H1 (cell line): ENCODE results near the gene CA14. TPM values are rescaled to one million over a fixed set of nuclear protein-coding genes. Genes with fewer than 3 reads are reported as not detected.
A peak's percentile ranks its signal among the peaks of the same experiment; 100 is the strongest.

Source experiments
- CTCF ChIA-PET: fragments of 300-600 bp; sonication (Branson Sonifier 250); formaldehyde crosslinking; loops from one replicate; lab custom pipeline; 2021; ENCODE audit not compliant: partially characterized antibody; lab: Charles Lee
- POLR2A ChIA-PET: fragments of 300-600 bp; sonication (Branson Sonifier 250); formaldehyde crosslinking; loops from one replicate; lab custom pipeline; 2021; ENCODE audit warnings: inconsistent platforms; ENCODE audit not compliant: partially characterized antibody; lab: Charles Lee
- DNase-seq, 2 experiments: peaks; one replicate each; pipeline versions ENCODE4 v3.0.0 to v3.0.0-alpha.2; 2010 to 2022; ENCODE audit warnings: low spot score in 2 of 2, low read depth in 1 of 2, mixed read lengths in 1 of 2
- FAIRE-seq: peaks from 2 replicates; lab custom pipeline; 2011; peaks lifted over from hg19 to GRCh38; lab: Jason Lieb, UNC
- H2AFZ ChIP-seq: 2 replicates; pipeline ENCODE4 v1.8.1; 2012; ENCODE audit warnings: low read length, inconsistent platforms
- H2AK5ac ChIP-seq: 2 replicates; pipeline ENCODE4 v1.6.1; 2013; ENCODE audit warnings: low read depth, low read length
- H2BK120ac ChIP-seq: replicated peaks from 2 replicates; pipeline ENCODE3; 2013; ENCODE audit warnings: low read depth, low read length, inconsistent platforms
- H2BK12ac ChIP-seq: 2 replicates; pipeline ENCODE4 v1.6.1; 2013; ENCODE audit warnings: low read depth, low read length
- H2BK15ac ChIP-seq: 2 replicates; pipeline ENCODE4 v1.6.1; 2013; ENCODE audit warnings: low read length
- H2BK20ac ChIP-seq: 2 replicates; pipeline ENCODE4 v1.6.1; 2013; ENCODE audit warnings: low read length
- H2BK5ac ChIP-seq: 2 replicates; pipeline ENCODE4 v1.6.1; 2013; ENCODE audit warnings: low read depth, low read length
- H3K14ac ChIP-seq: 2 replicates; pipeline ENCODE4 v1.6.1; 2013; ENCODE audit warnings: inconsistent platforms; ENCODE audit not compliant: insufficient read length
- H3K18ac ChIP-seq: 2 replicates; pipeline ENCODE4 v1.6.1; 2013; ENCODE audit warnings: low read length; ENCODE audit errors: extremely low read depth
- H3K23ac ChIP-seq: 2 replicates; pipeline ENCODE4 v1.6.1; 2013; ENCODE audit warnings: inconsistent platforms; ENCODE audit not compliant: insufficient read length
- H3K23me2 ChIP-seq: 2 replicates; pipeline ENCODE4 v1.6.1; 2013; ENCODE audit warnings: low read depth, low read length
- H3K27ac ChIP-seq: 2 replicates; pipeline ENCODE4 v1.6.1; 2011; ENCODE audit warnings: low read depth, low read length, inconsistent platforms
- H3K27me3 ChIP-seq, 4 experiments: replicated peaks in 1 of 4; 1 replicate in 1 of 4; 2 replicates in 3 of 4; pipeline versions ENCODE4 v1.6.1 to v1.8.1; 2011 to 2013; ENCODE audit warnings: low read length in 3 of 4, mild to moderate bottlenecking in 3 of 4, inconsistent platforms in 2 of 4, mixed read lengths in 2 of 4, moderate library complexity in 1 of 4; ENCODE audit not compliant: control insufficient read depth in 3 of 4, insufficient read depth in 3 of 4; ENCODE audit errors: extremely low read depth in 1 of 4
- H3K36me3 ChIP-seq, 4 experiments: 2 replicates each; pipeline versions ENCODE4 v1.6.1 to v1.8.1; 2011 to 2013; ENCODE audit warnings: mild to moderate bottlenecking in 4 of 4, low read length in 3 of 4, moderate library complexity in 2 of 4, control low read depth in 1 of 4, inconsistent platforms in 1 of 4; ENCODE audit not compliant: insufficient read depth in 4 of 4, control insufficient read depth in 2 of 4
- H3K4ac ChIP-seq: replicated peaks from 2 replicates; pipeline ENCODE3; 2013; ENCODE audit warnings: low read length, low read depth, mixed read lengths, inconsistent platforms; ENCODE audit not compliant: insufficient read length
- H3K4me1 ChIP-seq, 4 experiments: replicated peaks in 1 of 4; 1 replicate in 1 of 4; 2 replicates in 3 of 4; pipeline versions ENCODE4 v1.6.1 to v1.8.1; 2011 to 2013; ENCODE audit warnings: low read length in 3 of 4, inconsistent platforms in 2 of 4, mixed read lengths in 1 of 4; ENCODE audit not compliant: insufficient read depth in 4 of 4, control insufficient read depth in 3 of 4
- H3K4me2 ChIP-seq, 2 experiments: 2 replicates each; pipeline versions ENCODE4 v1.6.1 to v1.8.1; 2011 to 2013; ENCODE audit warnings: low read depth in 2 of 2, low read length in 2 of 2, control low read depth in 1 of 2, inconsistent platforms in 1 of 2, mild to moderate bottlenecking in 1 of 2; ENCODE audit not compliant: insufficient read depth in 1 of 2
- H3K4me3 ChIP-seq, 4 experiments: fragments of 200-600, 300-600 bp in 1 of 4; sonication (generic), shearing (Covaris generic), sonication (Bioruptor Twin) in 1 of 4; 2 replicates each; pipeline versions ENCODE4 v1.5.1 to v1.8.1; 2011 to 2016; ENCODE audit warnings: low read length in 4 of 4, low read depth in 3 of 4, control low read depth in 2 of 4, inconsistent platforms in 2 of 4, mild to moderate bottlenecking in 2 of 4, mixed read lengths in 1 of 4, moderate library complexity in 1 of 4; ENCODE audit not compliant: insufficient read depth in 2 of 4; ENCODE audit errors: extremely low read depth in 1 of 4
- H3K56ac ChIP-seq: replicated peaks from 2 replicates; pipeline ENCODE3; 2013; ENCODE audit warnings: low read depth, mild to moderate bottlenecking, mixed read lengths, low read length, inconsistent platforms; ENCODE audit not compliant: insufficient read length
- H3K79me1 ChIP-seq: 2 replicates; pipeline ENCODE4 v1.6.1; 2013; ENCODE audit warnings: low read depth, low read length, control low read depth
- H3K79me2 ChIP-seq, 2 experiments: 2 replicates each; pipeline versions ENCODE4 v1.6.1 to v1.8.1; 2012 to 2013; ENCODE audit warnings: low read length in 2 of 2, mild to moderate bottlenecking in 2 of 2, inconsistent platforms in 1 of 2; ENCODE audit not compliant: insufficient read depth in 2 of 2, control insufficient read depth in 1 of 2
- H3K9ac ChIP-seq, 4 experiments: replicated peaks in 1 of 4; 1 replicate in 1 of 4; 2 replicates in 3 of 4; pipeline versions ENCODE4 v1.6.1 to v1.8.1; 2011 to 2013; ENCODE audit warnings: low read depth in 3 of 4, low read length in 3 of 4, control low read depth in 2 of 4, mild to moderate bottlenecking in 2 of 4, moderate library complexity in 2 of 4, inconsistent platforms in 1 of 4; ENCODE audit errors: extremely low read depth in 1 of 4
- H3K9me3 ChIP-seq, 2 experiments: 2 replicates each; pipeline versions ENCODE4 v1.6.1 to v1.8.1; 2012 to 2013; ENCODE audit warnings: mild to moderate bottlenecking in 2 of 2, moderate library complexity in 2 of 2, control low read depth in 1 of 2, inconsistent platforms in 1 of 2, low read depth in 1 of 2, low read length in 1 of 2, mixed read lengths in 1 of 2; ENCODE audit not compliant: insufficient read depth in 2 of 2
- H4K20me1 ChIP-seq, 2 experiments: replicated peaks in 1 of 2; 2 replicates each; pipeline versions ENCODE3 to v1.8.1; 2011 to 2013; ENCODE audit warnings: inconsistent platforms in 2 of 2, low read length in 2 of 2, mild to moderate bottlenecking in 1 of 2; ENCODE audit not compliant: insufficient read depth in 2 of 2, control insufficient read depth in 1 of 2
- H4K5ac ChIP-seq: 2 replicates; pipeline ENCODE4 v1.6.1; 2013; ENCODE audit warnings: low read length, low read depth, mixed read lengths, inconsistent platforms; ENCODE audit not compliant: insufficient read length
- H4K8ac ChIP-seq: 2 replicates; pipeline ENCODE4 v1.8.0; 2013; ENCODE audit warnings: mild to moderate bottlenecking, moderate library complexity, low read length, inconsistent platforms; ENCODE audit not compliant: insufficient read depth; ENCODE audit errors: extremely low read depth
- H4K91ac ChIP-seq: replicated peaks from 2 replicates; pipeline ENCODE3; 2013; ENCODE audit warnings: low read length, mixed read lengths, inconsistent platforms; ENCODE audit not compliant: insufficient read length
- CBX5 ChIP-seq: fragments of 300-800, 300-1000 bp; sonication (generic); IDR thresholded peaks from 2 replicates; pipeline ENCODE4 v1.7.1; 2016; ENCODE audit warnings: antibody characterized with exemption, low read length, low read depth
- CHD1 ChIP-seq: IDR thresholded peaks from 2 replicates; pipeline ENCODE4 v1.6.1; 2012; ENCODE audit warnings: low read depth, low read length, improper control_type of control experiment
- RBBP5 ChIP-seq: IDR thresholded peaks from 2 replicates; pipeline ENCODE4 v1.7.1; 2012; ENCODE audit warnings: low read depth, mild to moderate bottlenecking, inconsistent platforms, low read length, moderate library complexity, borderline replicate concordance
- TEAD4 ChIP-seq: IDR thresholded peaks from 2 replicates; pipeline ENCODE4 v1.6.1; 2012; ENCODE audit warnings: low read depth, low read length, inconsistent platforms, mixed read lengths
- WGBS, 2 experiments: shearing (Covaris generic) in 1 of 2; methylation state at CpG; one replicate each; pipeline versions ENCODE4 v1.1.6 to v1.1.7; 2013 to 2015; ENCODE audit warnings: low lambda C conversion rate in 2 of 2, mixed read lengths in 2 of 2, inconsistent platforms in 1 of 2, low coverage in 1 of 2, missing lambda C conversion rate in 1 of 2; ENCODE audit not compliant: insufficient replicate concordance in 2 of 2, insufficient coverage in 1 of 2, insufficient read length in 1 of 2; ENCODE audit errors: extremely low coverage in 1 of 2, missing lambda C conversion rate in 1 of 2; 5-methylcytosine and 5-hydroxymethylcytosine counted together
- polyA plus RNA-seq, 7 experiments: library from polyadenylated mRNA; depleted of rRNA in 3 of 7; stranded (reverse) in 5 of 7; unstranded in 2 of 7; fragments of >200 nt in 5 of 7; fragments of 200-250 nt in 2 of 7; gene quantifications; 1 replicate in 5 of 7; 2 replicates in 1 of 7; 4 replicates in 1 of 7; pipeline versions ENCODE4 v1.2.1 to v1.2.3, GENCODE V29; 2011 to 2013; ENCODE audit warnings: missing spikeins in 2 of 7, mixed read lengths in 2 of 7
- total RNA-seq: library from RNA; stranded (reverse); fragmentation: NEBNext Ultra II Directional; extraction: Animal tissue kit (Norgen Biotek cat#: 25700); gene quantifications from 2 replicates; pipeline ENCODE4 v1.2.1, GENCODE V29; 2021
- TF ChIP-seq, protein P1 (sequence below): IDR thresholded peaks from 2 replicates; pipeline ENCODE4 v1.6.1; 2012; ENCODE audit warnings: inconsistent platforms
- TF ChIP-seq, protein P2 (sequence below), 3 experiments: IDR thresholded peaks; 1 replicate in 2 of 3; 2 replicates in 1 of 3; pipeline versions ENCODE4 v1.5.1 to v1.6.1; 2011; ENCODE audit warnings: low read length in 3 of 3, mild to moderate bottlenecking in 3 of 3, inconsistent platforms in 2 of 3, low read depth in 1 of 3, moderate library complexity in 1 of 3; ENCODE audit not compliant: insufficient read depth in 1 of 3; ENCODE audit errors: control extremely low read depth in 1 of 3

CA14 gene
- total and polyA plus RNA-seq, 2 of the 8 experiments (the other 6 are each of a cell fraction or from before 2014, with no cell fraction given) = 52.3 to 105 TPM

- H3K18ac ChIP-seq = peak overlapping the region; percentile 84; the same call in 1 of the 2 replicates
- no peaks in the 10 kb centered on the region for H3K9me3 ChIP-seq
- H4K20me1 ChIP-seq = peaks cover 0 to 2% of the 10 kb centered on the region in 2 experiments
- peaks cover 1 to 12% (median 5%) of the 10 kb centered on the region in 4 experiments; a peak in 6 of 8 replicates for H3K36me3 ChIP-seq
- DNase-seq (peak in 1 of 2 experiments; percentile 67), FAIRE-seq (peak; percentile 36)
- WGBS, 2 experiments = 4% methylated on average over 15 of the region's 15 CpGs; no CpG with 5 or more reads in 1 of the 2 experiments
- peak overlapping the region; percentile 86 to 91 (median 90) for H3K9ac ChIP-seq
- no peak overlapping the region for H4K91ac ChIP-seq
- H3K4me2 ChIP-seq = peak overlapping the region; percentile 84 to 94
- H2AK5ac ChIP-seq = no peak overlapping the region; the same call in 1 of the 2 replicates
- H3K79me1 ChIP-seq = no peaks in the 10 kb centered on the region
- peak overlapping the region; percentile 92; the same call in 1 of the 2 replicates for H4K8ac ChIP-seq
- no peaks in the 10 kb centered on the region for H3K79me2 ChIP-seq
- no peak overlapping the region for H3K14ac ChIP-seq
- H3K56ac ChIP-seq = no peak overlapping the region
- peaks cover 0 to 7% (median 7%) of the 10 kb centered on the region in 4 experiments; a peak in 4 of 7 replicates for H3K27me3 ChIP-seq
- peaks cover 0 to 4% (median 2%) of the 10 kb centered on the region in 4 experiments; a peak in 2 of 7 replicates for H3K4me1 ChIP-seq
- H3K23ac ChIP-seq = no peak overlapping the region
- H4K5ac ChIP-seq = peak overlapping the region; percentile 65
- H2BK5ac ChIP-seq = peak overlapping the region; percentile 83; the same call in 1 of the 2 replicates
- no peak overlapping the region for H2BK20ac ChIP-seq
- CTCF ChIA-PET = interaction anchor here (0.6 to 16.5 kb wide), 10 partner anchors 10 to 843 kb away, joined by 3 to 326 read pairs (median 4); partner anchors contain the start of genes APH1A, C1orf54 and CA14
- peak overlapping the region; percentile 41; the same call in 1 of the 2 replicates for H2BK12ac ChIP-seq
- no peak overlapping the region for H3K4ac ChIP-seq
- POLR2A ChIA-PET = interaction anchor here (0.5 to 25.2 kb wide), 8 partner anchors 10 to 245 kb away, joined by 3 to 535 read pairs (median 10); partner anchors contain the start of genes APH1A, C1orf54, CA14 and RPRD2
- H3K23me2 ChIP-seq = peaks cover 8% of the 10 kb centered on the region; the same call in 1 of the 2 replicates
- no peak overlapping the region for H2BK120ac ChIP-seq
- H2AFZ ChIP-seq = 0 out of 2 replicates have a peak overlapping the region, but pooled peaks have one; percentile 39
- peak overlapping the region; percentile 69 to 86 (median 81) for H3K4me3 ChIP-seq
- no peak overlapping the region for H2BK15ac ChIP-seq
- H3K27ac ChIP-seq = peak overlapping the region; percentile 88
- TF ChIP-seq RBBP5 (no peak; the same call in 1 of the 2 replicates), CBX5 (no peak), CHD1 (no peak), TEAD4 (no peak)
- TF ChIP-seq, protein P1, sequence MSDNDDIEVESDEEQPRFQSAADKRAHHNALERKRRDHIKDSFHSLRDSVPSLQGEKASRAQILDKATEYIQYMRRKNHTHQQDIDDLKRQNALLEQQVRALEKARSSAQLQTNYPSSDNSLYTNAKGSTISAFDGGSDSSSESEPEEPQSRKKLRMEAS = no peak
- TF ChIP-seq, protein P2, sequence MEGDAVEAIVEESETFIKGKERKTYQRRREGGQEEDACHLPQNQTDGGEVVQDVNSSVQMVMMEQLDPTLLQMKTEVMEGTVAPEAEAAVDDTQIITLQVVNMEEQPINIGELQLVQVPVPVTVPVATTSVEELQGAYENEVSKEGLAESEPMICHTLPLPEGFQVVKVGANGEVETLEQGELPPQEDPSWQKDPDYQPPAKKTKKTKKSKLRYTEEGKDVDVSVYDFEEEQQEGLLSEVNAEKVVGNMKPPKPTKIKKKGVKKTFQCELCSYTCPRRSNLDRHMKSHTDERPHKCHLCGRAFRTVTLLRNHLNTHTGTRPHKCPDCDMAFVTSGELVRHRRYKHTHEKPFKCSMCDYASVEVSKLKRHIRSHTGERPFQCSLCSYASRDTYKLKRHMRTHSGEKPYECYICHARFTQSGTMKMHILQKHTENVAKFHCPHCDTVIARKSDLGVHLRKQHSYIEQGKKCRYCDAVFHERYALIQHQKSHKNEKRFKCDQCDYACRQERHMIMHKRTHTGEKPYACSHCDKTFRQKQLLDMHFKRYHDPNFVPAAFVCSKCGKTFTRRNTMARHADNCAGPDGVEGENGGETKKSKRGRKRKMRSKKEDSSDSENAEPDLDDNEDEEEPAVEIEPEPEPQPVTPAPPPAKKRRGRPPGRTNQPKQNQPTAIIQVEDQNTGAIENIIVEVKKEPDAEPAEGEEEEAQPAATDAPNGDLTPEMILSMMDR (IDR thresholded peaks at IDR 0.05; ENCODE audit: control extremely low read depth in 1 of 3, insufficient read depth in 1 of 3, low read depth in 1 of 3, low read length in 3 of 3) = peak; percentile 57 to 74 (median 68)
These were observed 23.7 kb downstream of the CA14 start for GRCh38 chr1:150281221-150281757.
